CD4-positive, alpha-beta T cell treated with Interleukin-4 for 1 hour (primary cell): ENCODE measurements around the gene SCRN1.

Experiments used
- DNase-seq, 2 donors: peaks; one replicate each; pipeline ENCODE4 v3.0.0-alpha.2; 2020 to 2022

SCRN1 gene

DNA sequence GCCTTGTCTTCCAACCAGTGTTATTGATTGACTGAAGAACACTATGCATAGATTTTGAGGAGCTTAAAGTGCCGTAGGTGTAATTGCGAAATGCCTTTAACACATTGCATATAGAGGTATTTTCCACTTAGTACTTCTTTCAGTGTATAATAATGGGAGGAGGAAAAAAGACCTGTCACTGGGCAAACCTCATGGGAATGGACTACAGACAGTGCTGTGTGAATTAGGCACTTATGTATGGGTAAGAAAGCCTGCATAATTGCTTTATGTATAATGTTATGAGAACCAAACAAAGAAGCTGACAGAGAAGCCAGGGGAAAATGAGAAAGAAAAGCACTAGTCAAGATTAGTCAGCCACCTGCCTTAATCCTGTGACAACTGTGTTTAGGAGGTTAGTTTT lies 12.4 kb upstream of the SCRN1 start:
- no peak for DNase-seq

DNA sequence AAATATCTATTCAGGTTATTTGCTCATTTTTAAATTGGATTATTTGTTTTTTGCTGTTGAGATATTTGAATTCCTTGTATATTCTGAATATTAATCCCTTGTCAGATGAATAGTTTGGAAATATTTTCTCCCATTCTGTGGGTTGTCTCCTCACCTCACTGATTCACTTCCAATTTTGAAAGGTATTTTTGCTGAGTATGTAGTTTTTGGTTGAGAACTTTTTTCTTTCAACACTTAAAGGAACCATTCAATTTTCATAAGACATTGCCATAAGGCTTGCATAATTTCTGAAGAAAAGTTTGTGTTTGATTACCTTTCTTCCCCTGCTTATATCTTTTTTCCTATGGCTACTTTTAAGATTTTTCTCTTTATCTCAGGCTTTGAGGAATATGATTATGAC lies 8.9 kb upstream of the SCRN1 start:
- no peak for DNase-seq

DNA sequence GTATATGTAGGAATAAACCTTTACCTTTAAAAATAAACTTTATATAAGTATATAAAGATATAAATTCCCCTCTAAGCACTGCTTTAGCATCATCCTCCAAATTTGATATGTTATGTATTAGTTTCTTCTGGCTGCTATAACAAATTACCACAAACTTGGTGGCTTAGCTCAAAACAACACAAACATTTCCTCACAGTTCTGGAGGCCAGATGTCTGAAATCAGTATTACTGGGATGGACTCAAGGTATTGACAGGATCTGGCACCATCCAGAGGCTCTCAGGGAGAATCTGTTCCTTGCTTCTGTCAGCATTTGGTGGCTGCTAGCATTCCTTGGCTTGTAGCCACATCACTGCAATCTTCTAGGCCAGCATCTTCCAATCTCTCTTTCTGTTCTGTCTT lies 6.7 kb upstream of the SCRN1 start:
- no peak for DNase-seq

DNA sequence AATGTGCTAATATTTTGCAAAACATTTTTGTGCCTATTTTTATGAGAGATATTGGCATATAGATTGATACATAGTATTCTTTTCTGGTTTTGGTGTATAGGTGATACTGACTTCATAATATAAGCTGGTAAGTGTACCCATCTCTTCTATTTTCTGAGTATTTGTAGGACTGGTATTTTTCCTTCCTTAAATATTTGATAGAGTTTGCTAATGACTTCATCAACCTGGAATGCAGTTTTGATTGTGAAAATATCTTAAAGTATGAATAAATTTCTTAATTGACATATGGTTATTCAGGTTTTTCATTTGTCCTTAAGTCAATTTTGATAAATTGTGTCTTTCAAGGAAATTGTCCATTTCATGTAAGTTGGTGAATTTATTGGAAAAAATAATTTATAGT lies 6.1 kb upstream of the SCRN1 start:
- DNase-seq, result no peak

DNA sequence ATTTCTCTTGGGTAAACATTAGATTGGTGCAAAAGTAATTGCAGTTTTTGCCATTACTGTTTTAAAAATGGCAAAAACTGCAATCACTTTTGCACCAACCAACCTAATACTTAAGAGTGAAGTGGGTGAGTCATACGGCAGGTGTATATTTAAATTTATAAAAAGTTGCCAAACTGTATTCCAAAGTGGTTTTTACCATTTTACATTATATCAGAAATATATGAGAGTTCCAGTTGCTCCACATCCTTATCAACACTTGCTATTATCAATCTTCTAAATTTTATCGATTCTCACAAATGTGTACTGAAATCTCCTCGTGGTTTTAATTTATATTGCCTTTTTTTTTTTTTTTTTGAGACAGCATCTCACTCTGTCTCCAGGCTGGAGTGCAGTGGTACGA lies 3.5 kb upstream of the SCRN1 start:
- no peak for DNase-seq

DNA sequence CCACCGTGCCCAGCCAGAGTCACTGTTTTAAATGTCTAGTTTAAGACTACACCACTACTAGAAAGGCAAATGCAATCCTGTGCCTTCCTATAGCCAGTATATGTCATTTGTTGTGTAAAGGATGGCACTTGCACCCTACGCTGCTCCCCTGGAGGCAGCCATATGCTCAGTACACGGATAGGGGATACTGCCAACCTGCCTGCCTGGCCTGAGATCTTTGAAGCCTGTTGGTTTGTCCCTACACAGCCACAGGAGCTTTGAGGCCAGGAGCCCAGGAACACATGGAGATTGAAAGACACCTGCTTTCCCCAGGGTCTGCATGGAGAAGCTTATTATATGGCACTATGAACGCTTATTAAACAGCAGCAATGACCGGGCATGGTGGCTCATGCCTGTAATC lies 2.3 kb upstream of the SCRN1 start:
- DNase-seq, result no peak

DNA sequence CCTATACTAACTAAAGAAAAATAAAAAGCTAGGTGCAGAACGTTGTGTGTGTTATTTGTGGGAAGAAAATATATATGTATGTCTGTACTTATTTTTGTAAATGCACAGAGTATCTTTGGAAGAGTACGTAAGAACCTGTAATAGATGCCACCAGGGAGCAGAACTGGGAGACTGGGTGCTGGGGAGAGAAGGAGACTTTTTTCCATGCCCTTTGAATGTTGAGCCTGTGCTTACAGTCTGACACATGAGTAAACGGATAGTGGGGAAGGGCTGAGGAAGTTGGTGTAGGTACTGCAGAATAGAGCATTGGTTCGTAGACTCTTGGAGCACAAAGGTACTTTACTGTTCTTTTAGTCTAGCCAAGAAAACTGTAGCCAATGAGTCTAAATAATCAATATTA lies 1.3 kb upstream of the SCRN1 start:
- no peak for DNase-seq

DNA sequence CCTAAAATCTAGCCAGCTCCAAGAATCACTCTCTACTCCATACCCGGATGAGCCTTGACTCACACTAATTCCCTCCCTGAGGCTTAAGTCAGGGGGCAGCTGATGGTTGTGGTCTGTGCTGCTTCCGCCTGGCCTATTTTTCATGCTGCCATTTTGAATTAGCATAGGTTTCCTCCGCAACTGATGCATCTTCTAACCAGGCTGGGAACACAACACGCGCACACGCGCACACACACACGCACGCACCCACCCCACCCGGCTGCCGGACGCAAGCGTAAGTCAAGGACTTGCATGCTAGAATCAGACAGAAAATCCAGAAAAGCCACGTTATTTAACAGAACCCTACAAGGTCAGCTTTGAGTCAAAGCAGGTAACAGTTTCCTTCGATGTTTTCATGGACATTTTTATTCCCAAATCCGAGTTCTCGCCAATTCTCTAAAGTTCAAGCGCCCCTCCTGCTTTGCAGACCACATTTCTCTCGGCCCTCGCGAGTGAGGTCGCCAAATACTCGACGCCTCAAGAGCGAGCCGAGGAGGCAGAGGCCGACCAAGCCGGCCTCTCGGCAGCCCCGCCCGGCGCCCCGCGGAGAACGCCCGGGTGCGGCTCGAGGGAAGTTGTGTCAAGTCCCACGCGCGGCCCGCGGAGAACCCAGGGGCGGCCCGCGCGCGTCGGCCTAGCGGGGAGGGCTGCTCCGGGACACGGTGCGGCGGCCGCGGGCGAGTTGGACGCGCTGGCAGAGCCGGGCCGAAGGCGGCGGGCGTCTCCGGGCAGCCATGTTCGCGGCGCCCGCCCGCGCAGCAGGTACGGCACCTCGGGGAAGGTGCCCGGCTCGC lies 961 bp downstream of the SCRN1 start:
- DNase-seq, result peak; percentile 8 to 41

DNA sequence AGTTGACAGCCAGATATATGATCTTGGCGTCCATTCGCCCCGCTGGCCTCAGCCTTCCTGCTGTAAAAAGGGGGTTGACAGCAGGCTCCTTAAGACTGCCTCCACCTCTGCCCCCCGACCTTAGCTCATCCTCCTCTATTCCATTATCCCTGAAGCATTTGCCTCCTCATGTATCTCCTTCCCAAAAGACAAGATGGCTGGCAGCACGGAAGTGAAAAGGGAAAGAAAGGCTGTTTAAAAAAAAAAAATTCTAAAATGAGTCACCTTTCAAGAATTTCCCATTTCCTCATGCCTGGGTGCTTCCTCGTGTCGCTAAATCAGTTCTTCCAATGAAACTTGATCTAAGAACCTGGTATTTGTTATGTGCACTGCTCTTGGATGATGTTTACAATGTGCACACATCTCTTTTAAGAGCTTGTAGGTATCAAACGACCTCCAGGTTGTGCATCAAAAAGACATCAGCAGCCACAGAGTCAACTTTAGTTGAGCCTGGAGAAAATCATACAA lies 1.7 kb downstream of the SCRN1 start:
- DNase-seq, result peak in 1 of 2 donors; percentile 6

DNA sequence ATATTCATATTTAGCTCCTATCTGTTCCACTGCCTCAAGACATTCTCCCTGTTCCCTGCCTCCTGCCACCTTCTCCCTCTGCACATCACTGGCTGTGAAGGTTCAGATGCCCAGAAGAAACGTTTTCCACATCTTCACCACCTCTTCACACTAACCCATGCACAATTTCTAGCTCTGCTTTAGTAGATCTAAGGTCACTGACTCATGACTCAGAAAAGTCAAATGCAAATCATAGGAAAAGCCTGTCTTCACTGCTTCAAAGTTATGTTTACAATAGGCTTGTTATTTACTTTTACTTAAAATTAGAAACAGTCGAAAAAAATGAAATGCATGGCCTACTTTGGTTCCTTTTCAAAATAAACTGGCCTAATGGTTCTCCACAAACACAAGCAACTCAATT lies 2.5 kb downstream of the SCRN1 start:
- no peak for DNase-seq

DNA sequence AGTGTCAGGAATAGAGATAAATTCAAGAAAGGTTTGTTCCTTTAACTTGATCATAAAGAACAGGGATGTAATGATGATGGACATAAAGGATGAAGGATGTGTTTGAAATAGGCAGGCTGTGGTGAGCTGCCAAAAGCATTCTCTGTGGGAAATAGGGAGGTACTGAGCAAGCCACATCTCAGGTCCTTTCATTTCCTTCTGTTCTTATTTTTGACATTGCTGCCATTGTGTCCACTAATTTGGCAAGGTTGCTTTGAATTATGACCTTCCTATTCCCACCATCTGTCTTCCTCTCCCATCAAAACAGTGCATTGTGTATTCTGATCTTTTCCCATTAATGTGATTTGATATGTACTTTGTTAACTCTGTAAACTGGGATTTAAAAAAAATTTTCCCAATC lies 9.4 kb downstream of the SCRN1 start:
- no peak for DNase-seq

DNA sequence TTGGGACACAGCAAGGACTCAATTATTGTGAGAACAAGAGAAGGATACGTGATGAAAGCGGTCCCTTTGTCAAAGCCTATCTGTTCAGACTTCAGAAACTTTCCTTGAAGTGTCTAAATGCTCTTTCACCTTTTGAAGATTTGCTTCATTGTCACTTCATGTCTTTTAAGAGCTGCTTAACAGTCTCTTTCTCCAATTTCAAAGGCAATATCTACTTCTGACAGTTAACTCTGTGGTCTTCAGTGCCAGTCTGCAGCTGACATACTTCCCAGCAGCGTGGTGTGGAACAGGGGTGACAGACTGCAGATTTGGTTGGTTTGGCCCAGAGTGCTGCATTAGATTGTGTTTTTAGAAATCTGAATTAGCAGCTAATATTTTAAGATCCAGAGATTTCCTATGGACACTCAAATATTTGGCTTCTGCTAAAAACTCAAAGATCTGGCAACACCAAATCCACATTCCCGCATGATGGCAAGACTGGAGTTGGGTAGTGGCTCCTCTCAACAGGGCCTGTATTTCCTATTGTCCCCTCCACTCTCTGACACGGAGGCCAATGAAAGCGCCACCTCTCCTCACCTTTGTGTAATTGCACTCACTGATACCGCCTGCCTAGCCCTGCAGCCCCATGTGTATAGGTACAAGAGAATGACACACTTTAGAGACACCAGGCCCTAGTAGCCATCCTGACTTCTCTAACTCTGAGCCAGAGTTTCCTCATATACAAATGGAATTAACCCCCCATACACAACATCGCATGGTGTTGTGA lies 11.5 kb downstream of the SCRN1 start:
- no peak for DNase-seq

DNA sequence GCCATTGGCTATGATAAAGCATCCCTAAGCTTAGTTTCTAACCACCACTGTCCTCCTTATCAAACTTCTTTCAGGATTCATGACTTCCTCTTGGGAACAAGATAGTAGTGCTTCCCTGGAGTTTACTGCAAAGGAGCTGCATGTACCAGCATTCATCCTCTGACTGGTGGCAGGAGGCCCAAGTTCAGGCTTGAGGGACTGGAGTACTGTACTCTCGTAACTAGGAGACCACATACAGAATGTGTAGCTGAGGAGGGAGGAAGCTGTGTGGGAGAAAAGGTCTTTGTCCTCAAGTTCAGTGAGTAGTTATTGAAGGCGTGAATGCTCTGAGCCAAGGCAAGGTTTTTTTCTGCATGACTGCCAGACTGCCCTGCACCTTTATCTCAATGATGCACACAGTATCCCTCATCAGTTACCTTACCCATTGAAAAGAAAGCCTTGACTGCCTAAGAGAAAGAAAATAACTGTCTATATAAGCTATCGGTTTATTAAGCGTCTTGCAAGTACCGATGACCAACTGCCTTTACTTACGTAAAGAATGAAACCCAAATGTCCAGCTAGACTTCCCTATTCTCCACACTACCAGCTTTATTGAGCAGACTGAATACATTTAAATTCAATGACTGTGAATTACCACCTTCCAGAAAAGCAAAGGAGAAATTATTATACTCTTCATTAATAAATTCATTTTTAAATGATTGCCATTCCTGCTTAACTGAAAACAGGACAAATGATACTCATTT lies 12.8 kb downstream of the SCRN1 start:
- no peak for DNase-seq

DNA sequence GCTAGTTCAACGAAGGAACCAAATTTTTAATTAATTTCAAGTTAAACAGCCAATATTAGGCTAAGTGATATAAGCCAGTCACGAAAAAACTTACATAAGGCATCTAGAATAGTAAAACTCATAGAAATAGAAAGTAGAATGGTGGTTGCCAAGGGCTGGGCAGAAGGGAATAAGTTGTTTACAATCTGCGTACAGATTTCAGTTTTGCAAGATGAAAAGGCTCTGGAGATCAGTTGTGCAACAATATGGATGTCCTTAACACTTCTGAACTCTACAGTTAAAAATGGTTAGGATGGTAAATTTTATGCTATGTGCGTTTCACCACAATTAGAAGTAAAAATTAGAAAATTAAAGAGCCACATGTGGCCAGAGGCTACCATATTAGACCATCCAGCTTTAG lies 13.3 kb downstream of the SCRN1 start:
- no peak for DNase-seq

DNA sequence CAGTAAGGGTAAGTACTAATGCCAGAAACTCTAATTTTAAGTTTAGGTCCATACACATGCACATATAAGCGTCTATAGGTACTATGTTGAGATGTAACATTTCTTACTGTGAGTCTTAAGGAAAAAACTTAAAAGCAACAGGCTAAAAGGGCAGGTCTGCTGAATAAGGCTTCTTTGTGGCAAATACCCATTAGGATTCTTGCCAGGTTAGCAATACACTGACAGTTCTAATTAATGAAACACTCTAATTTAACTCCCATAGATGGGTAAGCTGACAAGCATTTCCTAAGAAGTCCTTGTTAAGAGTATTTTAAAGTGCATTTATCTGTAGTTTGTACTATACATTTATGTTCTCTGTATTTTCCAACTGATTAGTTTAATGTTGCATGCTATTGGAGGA lies 14.0 kb downstream of the SCRN1 start:
- no peak for DNase-seq

DNA sequence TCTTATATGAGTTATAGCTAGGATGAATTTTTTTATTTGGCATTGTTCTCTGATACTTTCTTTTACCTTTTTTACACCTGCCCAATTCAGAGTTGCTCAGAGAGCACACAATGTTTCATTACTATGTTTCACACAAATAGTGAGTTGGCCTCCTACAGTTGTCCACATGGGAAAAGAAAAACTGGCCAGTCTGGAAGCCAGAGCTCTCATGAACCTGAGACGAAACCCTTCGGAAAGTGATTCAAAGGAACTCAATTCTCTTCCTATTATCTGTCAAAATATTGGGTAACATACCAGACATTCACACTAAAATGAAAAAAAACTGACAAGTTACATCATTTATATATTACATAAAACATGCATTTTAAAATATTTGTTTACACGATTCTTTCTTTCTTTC lies 15.3 kb downstream of the SCRN1 start:
- no peak for DNase-seq

DNA sequence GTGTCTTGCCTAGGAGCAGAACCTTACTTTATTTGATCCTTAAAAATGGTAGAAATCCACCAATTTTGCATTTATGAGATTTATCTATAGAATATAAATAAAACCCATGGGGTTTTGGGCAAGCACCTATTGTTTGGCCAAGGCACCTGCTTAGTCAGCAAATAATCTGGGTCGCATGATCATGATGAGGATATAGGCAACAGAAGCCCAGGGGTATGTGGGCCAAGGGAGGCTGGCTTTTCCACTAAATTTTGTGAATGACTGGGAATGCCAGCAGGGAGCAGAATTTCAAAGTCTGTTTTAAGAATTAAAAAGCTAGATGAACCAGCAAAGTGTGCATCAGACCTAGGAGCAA lies 17.3 kb downstream of the SCRN1 start:
- DNase-seq, result no peak

DNA sequence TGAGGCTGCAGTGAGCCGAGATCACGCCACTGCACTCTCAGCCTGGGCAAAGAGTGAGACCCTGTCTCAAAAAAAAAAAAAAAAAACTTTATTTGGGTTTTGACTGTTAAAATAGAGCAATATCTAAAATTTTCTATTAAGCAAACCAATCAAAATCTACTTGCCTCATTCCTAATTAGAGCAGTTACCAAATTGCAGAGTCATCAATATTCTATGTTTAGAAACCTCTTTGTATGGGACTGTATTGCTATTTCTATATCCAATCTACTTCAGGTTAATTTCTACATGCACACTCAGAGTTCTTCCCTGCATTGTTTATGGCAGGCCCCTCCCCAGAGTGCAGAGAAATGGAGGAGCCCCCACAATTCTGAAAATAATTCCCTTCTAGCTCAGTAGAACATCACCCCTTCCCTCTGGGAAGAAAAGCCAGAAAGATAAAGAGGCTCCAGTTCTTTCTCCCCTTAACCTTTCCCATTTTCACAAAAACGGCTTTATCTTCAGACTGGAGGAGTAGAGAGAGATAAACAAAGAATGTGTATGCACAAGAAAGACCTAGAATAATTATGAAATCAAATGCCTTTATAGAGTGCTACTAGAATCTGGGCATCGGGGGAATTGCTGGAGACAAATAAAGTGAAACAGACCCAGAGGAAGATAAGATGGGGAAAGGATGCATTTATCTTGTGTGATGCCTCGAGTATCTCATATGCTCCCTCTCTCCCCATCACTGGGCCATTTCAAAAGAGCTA lies 17.9 kb downstream of the SCRN1 start:
- no peak for DNase-seq

DNA sequence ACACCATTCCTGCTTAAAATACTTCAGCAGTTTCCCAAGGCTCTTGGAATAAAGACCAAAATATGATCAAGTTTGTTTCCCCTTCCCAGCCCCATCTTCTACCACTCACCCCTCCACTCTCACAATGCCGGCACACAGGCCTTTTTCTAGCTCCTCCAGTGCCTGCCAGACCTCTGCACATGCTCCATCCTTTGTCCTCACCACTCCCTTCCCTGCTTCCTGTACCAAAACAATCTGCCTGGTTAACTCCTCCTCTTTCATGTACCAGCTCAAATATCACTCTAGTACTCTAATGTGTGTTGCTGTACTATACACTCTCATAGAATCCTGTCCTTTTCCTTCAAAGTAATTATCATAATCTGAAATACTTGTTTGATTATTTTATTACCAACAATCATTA lies 19.4 kb downstream of the SCRN1 start:
- DNase-seq, result no peak

DNA sequence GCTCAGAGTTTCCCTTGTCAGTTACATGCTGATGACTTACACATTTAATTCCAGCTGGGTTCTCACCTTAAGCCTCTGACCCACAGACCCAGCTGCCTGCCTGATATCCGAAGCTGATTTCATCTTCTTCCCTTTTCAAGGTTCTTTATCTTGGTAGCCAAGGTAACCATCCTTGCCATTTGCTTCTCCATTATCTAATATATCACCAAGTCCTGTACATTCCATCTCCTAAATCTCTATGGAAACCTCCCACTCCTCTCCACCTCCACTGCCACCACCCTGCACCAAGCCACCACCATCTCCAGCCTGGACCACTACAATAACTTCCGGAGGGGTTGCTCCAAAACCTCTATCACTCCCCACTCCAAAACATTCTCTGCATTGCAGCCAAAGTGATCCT lies 19.9 kb downstream of the SCRN1 start:
- DNase-seq, result no peak

DNA sequence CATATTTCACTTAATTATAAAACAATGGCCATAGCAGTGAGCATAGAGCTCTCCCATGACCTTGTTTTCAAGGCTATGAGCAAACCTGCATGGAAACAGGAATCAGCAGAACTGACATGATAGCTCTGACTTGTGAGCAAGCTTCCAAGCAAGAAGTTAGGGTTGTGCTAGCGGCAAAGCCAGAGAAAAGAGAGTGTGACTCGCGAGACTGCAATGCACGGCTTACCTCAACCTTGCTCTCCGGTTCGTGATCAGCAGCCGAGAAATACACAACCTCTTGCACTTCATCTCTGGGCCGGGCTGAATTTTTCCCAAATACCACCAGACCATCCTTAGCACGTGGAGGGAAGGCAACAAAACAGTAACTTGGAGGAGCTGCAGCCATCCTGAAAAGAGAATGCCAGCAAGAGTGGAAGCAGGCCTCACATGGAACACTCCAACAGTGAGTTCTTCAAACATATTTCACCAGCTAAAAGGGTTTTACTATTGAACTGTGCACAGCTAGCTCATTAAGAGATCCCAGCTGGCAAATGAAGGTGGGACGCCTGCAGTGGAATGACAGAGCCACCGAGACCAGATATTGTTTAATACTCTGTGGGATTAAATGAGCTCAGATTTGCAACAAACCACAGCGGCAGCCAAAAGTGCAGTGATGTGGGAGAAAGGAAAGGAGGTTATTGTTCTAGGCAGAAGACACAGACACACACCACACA lies 20.8 kb downstream of the SCRN1 start:
- DNase-seq, result no peak

DNA sequence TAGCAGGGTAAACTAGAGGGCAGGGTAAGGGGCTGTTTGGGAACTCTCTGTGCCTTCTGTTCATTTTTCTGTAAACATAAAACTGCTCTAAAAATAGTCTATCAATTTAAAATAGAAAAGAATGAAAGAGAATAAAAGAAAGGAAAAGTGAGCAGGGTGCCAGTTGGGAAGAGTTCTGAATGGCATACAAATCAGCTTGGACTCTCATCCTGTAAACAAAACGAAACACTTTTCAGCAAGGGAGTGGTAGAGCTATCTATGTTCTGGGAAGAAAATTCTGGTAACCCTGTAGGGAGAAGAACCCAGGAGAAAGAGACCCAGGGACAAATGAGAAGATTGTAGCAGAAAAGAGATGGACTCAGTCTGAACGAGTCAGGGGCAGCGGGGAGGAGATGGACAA lies 24.6 kb downstream of the SCRN1 start:
- no peak for DNase-seq
